GM12891 (cell line): Measurements from ENCODE around the gene KCNJ4.

ENCODE experiments used
- POLR2A ChIP-seq: IDR thresholded peaks from 2 replicates; pipeline ENCODE4 v1.6.1; 2011; ENCODE audit warnings: low read depth, low read length, control low read depth
- POLR2AphosphoS5 ChIP-seq: IDR thresholded peaks from 2 replicates; pipeline ENCODE4 v1.6.1; 2011; ENCODE audit warnings: low read depth, low read length, control low read depth
- SPI1 ChIP-seq: IDR thresholded peaks from 2 replicates; pipeline ENCODE4 v1.6.1; 2011; ENCODE audit warnings: low read depth, low read length, control low read depth
- TAF1 ChIP-seq: IDR thresholded peaks from 2 replicates; pipeline ENCODE4 v1.6.1; 2011; ENCODE audit warnings: low read depth, low read length, control low read depth

DNA sequence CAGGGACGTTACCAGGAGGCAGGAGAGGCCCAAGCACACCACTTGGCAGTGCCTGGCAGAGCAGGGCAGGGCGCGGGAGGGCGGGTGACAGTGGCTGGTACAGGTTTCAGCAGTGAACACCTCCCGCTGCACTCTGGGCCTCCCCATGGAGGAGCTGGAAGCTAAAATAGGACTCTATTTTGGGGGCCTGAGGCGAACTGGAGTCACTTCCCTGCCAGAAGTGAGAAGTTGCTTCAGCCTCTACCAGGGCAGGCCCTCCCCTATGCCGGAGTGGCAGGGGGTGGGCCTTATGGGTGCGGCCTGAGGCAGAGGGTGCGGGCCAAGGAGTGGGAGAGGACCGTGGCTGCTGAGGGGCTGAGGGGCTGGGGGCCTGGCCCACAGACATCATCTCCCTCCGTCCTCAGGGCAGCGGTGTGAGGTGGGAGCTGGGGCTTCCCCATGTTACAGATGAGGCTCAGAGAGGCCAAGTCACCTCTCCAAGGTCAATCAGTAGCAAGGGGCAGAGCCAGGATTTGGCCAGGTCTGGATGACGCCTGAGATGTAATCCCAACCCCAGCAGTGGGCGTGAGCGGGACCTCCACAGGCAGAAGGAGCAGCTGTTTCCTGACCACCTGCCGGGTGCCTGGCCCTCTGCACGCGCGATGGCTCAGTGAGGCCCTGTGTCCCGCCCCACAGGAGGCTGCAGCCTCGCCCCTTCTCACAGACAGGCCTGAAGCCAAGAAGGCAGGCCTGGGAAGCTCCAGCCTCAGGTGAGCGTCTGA is 39.3 kb downstream of the KCNJ4 start:
- TF ChIP-seq POLR2AphosphoS5 = no peak
- TF ChIP-seq POLR2A = no peak
- no peak for TF ChIP-seq TAF1
- no peak for TF ChIP-seq SPI1
